Epidermal melanocyte (primary cell): Measurements from ENCODE around the gene FAM180B.
A peak's percentile ranks its signal among the peaks of the same experiment; 100 is the strongest.
"Not testable (repeated sequence)": the region's sequence is repeated elsewhere in the genome, so short reads cannot be mapped to it uniquely, and the experiment has no call there.

Source experiments
- DNase-seq: peaks from one replicate; pipeline ENCODE4 v3.0.0; 2011; ENCODE audit warnings: low spot score; ENCODE audit not compliant: insufficient read length

Gene FAM180B

DNA sequence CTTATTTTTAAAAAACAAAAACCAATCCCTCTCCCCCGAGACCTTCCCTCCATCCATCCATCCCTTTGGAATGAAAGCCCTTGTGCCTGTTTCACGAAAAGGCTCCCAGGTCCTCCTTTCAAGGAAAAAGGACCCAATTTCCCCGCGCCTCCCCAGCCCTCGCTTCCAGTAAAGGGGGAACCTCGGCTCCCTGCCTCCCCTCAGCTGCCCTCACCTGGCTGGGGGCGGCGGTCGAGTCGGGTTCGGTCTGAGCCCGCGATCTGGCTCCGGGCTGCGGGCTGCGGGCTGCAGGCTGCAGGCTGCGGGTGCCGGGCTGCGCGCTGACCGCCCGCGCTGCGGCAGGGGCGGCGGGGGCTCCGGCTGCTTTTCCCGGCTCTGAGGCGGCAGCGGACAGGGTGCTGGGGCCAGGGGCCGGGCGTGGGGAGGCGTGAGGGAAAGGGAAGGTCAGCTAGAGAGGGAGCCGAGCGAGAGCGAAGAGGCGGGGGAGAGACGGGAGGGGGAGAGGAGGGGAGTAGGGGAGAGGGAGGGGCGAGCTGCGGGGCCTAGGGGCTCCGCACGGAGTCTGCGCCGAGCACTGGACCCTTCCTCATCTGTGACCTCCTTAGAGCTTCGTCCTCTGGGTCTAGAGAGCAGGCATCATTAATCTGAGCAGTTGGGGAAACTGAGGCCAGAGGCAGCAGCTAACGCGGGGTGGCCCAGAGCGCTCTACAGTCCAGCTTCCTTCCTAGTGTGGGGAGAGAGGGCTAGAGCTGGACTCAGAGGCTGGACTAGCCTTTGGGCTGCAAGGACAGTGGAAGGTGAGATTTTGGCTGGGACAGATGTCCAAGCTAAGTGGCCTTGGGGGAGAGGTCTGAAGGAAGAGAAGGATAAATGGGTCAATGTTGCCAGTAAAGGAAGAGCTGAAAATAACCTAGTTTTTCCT is 7.7 kb downstream of the FAM180B start, which contains the start of gene C1QTNF4:
TSS of gene C1QTNF4 (minus strand) at position 478 of the 922 bp plus-strand sequence. CDS start 3,601 bp downstream, outside the sequence.
- no peak for DNase-seq

GRCh38 chr11:47595029-47595428 is 8.6 kb downstream of the FAM180B start:
- DNase-seq, result no peak

DNA sequence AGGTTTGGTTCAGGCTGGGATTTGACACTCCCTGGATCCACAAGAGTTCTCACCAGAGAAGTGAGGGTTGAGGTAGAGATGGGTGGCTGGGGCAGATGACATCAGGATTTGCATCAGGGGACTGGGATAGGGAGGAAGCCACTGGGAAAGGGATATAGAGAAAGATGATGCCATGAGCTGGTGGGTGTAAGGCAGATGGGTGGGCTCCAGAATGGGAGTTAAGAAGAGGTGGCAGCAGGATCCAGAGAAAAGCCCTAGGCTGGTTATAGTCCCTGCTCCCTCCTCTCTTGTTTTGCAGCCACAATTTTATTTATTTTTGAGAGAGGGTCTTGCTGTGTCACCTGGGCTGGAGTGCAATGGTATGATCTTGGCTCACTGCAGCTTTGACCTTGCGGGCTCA is 9.5 kb downstream of the FAM180B start:
- no peak for DNase-seq

- no peak for DNase-seq
Observed at GRCh38 chr11:47599902-47600301, 13.4 kb downstream of the FAM180B start.

GRCh38 chr11:47603295-47603694 is 16.8 kb downstream of the FAM180B start:
- DNase-seq, result no peak

DNA sequence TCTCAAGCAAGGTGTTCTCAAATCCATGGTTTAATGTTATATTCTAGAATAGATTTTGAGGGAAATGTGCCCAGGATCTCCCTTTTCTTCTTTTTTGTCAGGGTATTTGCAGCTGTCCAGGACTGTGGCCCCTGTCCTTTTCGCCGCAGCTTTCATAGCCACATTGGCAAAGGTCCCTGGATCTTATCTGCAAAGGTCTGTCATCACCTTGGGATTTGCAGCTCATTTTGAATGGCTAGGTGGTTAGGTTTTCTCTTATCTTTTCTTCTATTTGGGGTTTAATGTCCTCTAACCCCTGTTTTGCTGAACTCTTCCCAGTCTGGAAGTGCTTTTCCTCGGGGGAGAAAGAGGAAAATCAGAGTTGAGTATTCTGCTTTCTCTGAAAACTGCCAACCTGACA is 19.4 kb downstream of the FAM180B start:
- DNase-seq, result no peak

GRCh38 chr11:47606731-47607130 is 20.3 kb downstream of the FAM180B start:
- DNase-seq, result no peak

DNA sequence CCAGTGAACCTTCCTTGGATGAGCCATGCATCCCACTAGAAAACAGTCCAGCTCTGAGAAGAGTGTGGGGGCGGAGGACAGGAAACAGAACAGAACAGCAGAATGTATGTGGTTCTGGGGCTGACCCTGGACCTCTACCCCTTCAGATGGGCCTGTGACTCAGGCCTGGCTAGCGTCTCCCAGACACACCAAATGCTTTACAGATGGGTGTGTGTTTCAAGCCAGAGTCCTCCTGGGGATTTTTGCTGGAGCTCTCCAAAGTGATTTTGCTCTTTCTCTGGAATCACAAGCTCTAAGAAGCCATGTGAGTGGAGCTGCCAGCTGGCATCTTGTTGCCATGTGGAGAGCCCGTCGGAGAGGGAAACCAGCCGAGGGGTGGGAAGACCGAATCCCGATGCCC is 20.9 kb downstream of the FAM180B start:
- DNase-seq, result peak; percentile 48

- DNase-seq, result no peak
Observed at GRCh38 chr11:47609675-47610074, 23.2 kb downstream of the FAM180B start.

DNA sequence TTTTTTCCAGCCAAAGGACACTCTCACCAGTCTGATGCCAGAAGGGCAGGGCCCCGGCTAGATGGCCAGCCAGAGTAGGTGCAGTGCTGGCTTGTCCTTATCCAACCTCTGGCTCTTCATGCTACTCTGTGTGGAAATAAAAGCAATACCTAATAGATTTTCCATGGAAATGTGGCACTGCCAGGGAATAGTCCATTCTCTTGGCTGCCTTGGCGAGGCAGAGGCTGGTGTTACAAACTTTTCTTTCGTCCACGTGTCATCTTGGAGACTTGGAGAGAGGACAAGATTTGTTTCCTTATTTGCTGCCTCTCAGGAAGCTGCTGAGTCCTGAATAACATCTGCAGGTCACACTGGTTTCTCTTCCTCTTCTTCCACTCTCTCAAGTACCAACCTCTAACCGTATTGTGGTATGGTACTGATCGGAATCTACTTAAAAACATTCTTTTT is 24.9 kb downstream of the FAM180B start:
- no peak for DNase-seq

DNA sequence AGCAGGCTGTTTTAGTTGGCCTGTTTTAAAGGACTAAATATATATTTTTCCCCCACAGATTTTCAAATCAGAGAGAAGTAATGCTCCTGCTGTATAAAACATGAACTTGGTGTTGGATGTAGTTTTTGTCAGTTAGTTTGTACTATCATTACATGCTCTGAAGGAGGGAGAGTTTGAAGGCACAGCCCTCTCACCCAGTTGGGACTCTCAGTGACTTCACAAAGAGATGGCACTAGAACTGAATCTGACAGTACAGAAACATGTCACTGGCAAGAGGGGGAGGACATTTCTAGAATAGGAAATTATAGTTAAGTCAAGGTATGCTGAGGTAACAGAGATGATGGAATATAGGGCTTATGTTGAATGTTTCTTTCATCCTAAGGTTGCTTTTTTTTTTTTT is 28.8 kb downstream of the FAM180B start:
- DNase-seq, result no peak

- DNase-seq, result peak; percentile 72
Observed at GRCh38 chr11:47616726-47617416, 30.4 kb downstream of the FAM180B start.

DNA sequence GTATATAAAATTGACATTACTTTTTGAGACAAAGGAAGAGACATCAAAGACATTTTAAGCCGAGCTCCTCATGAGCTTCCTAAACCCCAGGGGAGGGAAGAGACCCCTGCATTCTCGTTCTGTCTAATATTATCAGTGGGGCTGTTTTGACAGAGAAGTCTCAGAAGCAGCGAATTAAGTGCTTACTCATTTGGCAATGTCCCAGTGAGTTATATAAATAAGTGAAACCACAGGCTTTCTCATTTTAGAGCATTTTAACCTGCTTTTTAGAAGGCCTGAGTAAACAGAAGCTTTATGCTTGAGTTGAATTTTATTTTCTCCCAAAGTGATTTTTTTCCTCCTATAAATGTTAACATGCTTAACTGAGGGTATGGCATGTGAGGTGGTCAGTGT is 30.9 kb downstream of the FAM180B start:
- DNase-seq, result no peak

DNA sequence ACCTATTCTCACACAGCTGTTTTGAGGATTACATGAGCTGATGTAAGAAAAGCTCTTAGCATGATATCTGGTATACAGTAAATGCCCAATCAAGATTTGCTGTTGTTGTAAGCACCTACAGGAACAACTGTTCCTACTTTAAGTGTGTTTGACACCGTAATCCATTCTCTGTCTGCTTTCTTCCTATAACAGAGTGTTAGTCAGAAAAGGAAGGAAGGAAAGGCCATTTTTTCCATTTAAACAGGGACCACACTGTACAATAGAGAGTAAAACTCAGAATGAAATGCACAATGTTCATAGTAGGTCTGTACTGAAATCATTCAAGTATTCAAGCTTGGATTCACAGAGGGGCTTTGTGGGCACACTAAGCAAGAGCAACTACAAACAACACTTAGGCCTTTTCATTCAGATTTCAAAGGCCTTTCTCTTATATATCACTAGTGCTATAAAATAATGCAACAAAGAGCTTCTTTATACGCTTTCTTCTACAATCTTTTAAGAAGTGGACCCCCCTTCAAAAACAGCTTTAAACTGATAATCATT is 34.4 kb downstream of the FAM180B start:
- DNase-seq, result peak; percentile 50

- no peak for DNase-seq
Observed at GRCh38 chr11:47626234-47626633, 39.8 kb downstream of the FAM180B start.

- no peak for DNase-seq
Observed at GRCh38 chr11:47628026-47628425, 41.5 kb downstream of the FAM180B start.

DNA sequence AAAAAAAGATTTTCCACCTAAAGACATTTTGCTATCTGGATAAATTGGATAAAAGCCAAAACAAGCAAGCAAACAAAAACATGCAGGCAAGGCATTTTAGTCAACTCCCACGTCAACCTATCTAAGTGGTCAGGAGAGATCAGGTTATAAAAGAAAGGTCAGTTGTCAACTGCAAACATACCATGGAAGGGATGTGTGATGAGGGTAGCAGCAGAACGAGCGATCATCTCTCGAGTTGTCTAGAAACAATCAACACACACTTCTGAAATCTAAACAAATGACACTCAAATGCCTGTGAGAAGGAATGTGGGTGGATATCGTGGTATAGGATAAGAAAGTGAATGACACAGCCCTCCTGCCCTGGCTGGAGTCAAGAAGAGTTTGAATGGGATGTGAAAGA is 45.0 kb downstream of the FAM180B start:
- no peak for DNase-seq

DNA sequence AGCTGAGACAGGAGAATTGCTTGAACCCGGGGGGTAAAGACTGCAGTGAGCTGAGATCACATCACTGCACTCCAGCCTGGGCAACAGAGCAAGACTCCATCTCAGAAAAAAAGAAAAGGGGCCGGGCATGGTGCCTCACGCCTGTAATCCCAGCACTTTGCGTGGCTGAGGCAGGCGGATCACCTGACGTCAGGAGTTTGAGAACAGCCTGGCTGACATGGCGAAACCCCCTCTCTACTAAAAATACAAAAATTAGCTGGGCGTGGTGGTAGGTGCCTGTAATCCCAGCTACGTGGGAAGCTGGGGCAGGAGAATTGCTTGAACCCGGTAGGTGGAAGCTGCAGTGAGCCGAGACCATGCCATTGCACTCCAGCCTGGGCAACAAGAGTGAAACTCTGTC is 49.9 kb downstream of the FAM180B start:
- DNase-seq, result not testable (repeated sequence)
